A549 (cell line): ENCODE measurements around the gene GOSR2. TPM values are rescaled to one million over a fixed set of nuclear protein-coding genes. Genes with fewer than 3 reads are reported as not detected.

Experiments used
- ATAC-seq, 2 experiments: fragments of 200-7000 bp in 1 of 2; fragments of >200 bp in 1 of 2; cut with Nextera tagmentation in 1 of 2; cut with Tn5 transposase in 1 of 2; 3 replicates each; pipeline versions ENCODE4 v1.8.0 to v1.9.1; 2018 to 2020; ENCODE audit warnings: mild to moderate bottlenecking in 1 of 2, moderate library complexity in 1 of 2
- CTCF ChIA-PET: fragments of 300-600 bp; sonication (Branson Sonifier 250); formaldehyde crosslinking; extraction: SDS; loops from one replicate; lab custom pipeline; 2021; ENCODE audit warnings: antibody characterized with exemption, inconsistent platforms; lab: Yijun Ruan, JAX
- POLR2A ChIA-PET: fragments of 350-600 bp; formaldehyde crosslinking; extraction: SDS; loops from one replicate; lab custom pipeline; 2021; ENCODE audit warnings: antibody characterized with exemption, inconsistent platforms; lab: Yijun Ruan, JAX
- DNase-seq, 2 experiments: peaks; one replicate each; pipeline versions ENCODE4 v3.0.0 to v3.0.0-alpha.2; 2011 to 2016; ENCODE audit warnings: low read depth in 1 of 2, low spot score in 1 of 2
- FAIRE-seq: peaks from 2 replicates; lab custom pipeline; 2011; peaks lifted over from hg19 to GRCh38; lab: Jason Lieb, UNC
- H3K27ac ChIP-seq, 2 experiments: fragments of >200 bp; sonication (Bioruptor Twin); formaldehyde crosslinking; 3 replicates each; pipeline ENCODE4 v1.5.1; 2016 to 2017
- H3K4me1 ChIP-seq: fragments of >200 bp; sonication (Bioruptor Twin); formaldehyde crosslinking; 3 replicates; pipeline ENCODE4 v1.6.1; 2016
- H3K4me2 ChIP-seq: fragments of >200 bp; sonication (Bioruptor Twin); formaldehyde crosslinking; 3 replicates; pipeline ENCODE4 v1.6.1; 2016
- H3K4me3 ChIP-seq: fragments of >200 bp; sonication (Bioruptor Twin); formaldehyde crosslinking; 3 replicates; pipeline ENCODE4 v1.5.1; 2016
- H3K9me3 ChIP-seq: fragments of >200 bp; sonication (Bioruptor Twin); formaldehyde crosslinking; 3 replicates; pipeline ENCODE4 v1.6.1; 2016
- BHLHE40 ChIP-seq: IDR thresholded peaks from 2 replicates; pipeline ENCODE4 v1.6.1; 2012; ENCODE audit warnings: low read depth, low read length, inconsistent platforms
- CBX2 ChIP-seq: fragments of 200-600 bp; sonication (generic); IDR thresholded peaks from 2 replicates; pipeline ENCODE4 v1.6.1; 2016; ENCODE audit warnings: low read depth, mild to moderate bottlenecking, borderline replicate concordance
- CBX8 ChIP-seq: fragments of 200-600 bp; sonication (generic); IDR thresholded peaks from 2 replicates; pipeline ENCODE4 v1.6.1; 2016
- CEBPB ChIP-seq, 2 experiments: fragments of >200 bp in 1 of 2; sonication (Bioruptor Twin) in 1 of 2; formaldehyde crosslinking in 1 of 2; IDR thresholded peaks; 2 replicates each; pipeline ENCODE4 v1.6.1; 2012 to 2016
- CHD2 ChIP-seq: fragments of 150-350 bp; IDR thresholded peaks from 2 replicates; pipeline ENCODE4 v1.6.1; 2014; ENCODE audit warnings: low read length; ENCODE audit not compliant: partially characterized antibody
- CHD4 ChIP-seq: fragments of 200-600 bp; sonication (generic); IDR thresholded peaks from 2 replicates; pipeline ENCODE4 v1.6.1; 2016; ENCODE audit warnings: antibody characterized with exemption, mild to moderate bottlenecking, borderline replicate concordance
- FOSL2 ChIP-seq, 2 experiments: fragments of 450-650 bp in 1 of 2; fragments of >200 bp in 1 of 2; sonication (Bioruptor Twin) in 1 of 2; formaldehyde crosslinking; IDR thresholded peaks; 2 replicates each; pipeline versions ENCODE4 v1.5.0 to v1.6.1; 2016 to 2020; ENCODE audit warnings: mild to moderate bottlenecking in 1 of 2, moderate library complexity in 1 of 2
- HDAC2 ChIP-seq: fragments of 200-600 bp; sonication (generic); IDR thresholded peaks from 2 replicates; pipeline ENCODE4 v1.6.1; 2016
- KDM1A ChIP-seq: fragments of 200-600 bp; sonication (generic); IDR thresholded peaks from 2 replicates; pipeline ENCODE4 v1.6.1; 2016; ENCODE audit warnings: low read depth, mild to moderate bottlenecking
- KDM5A ChIP-seq: fragments of 200-600 bp; sonication (generic); IDR thresholded peaks from 2 replicates; pipeline ENCODE4 v1.6.1; 2016; ENCODE audit warnings: antibody characterized with exemption, mild to moderate bottlenecking
- MAFK ChIP-seq: fragments of 450-650 bp; IDR thresholded peaks from 2 replicates; pipeline ENCODE4 v1.6.1; 2014; ENCODE audit not compliant: partially characterized antibody
- MAZ ChIP-seq: fragments of 150-350 bp; IDR thresholded peaks from 2 replicates; pipeline ENCODE4 v1.6.1; 2014; ENCODE audit warnings: antibody characterized with exemption, low read depth, low read length, borderline replicate concordance
- NPAS2 ChIP-seq: fragments of 250-450 bp; sonication (Bioruptor Pico); IDR thresholded peaks from 2 replicates; pipeline ENCODE4 v1.8.0; 2022; ENCODE audit warnings: mild to moderate bottlenecking, moderate library complexity, borderline replicate concordance
- NR3C1 ChIP-seq: fragments of >200 bp; sonication (Bioruptor Twin); formaldehyde crosslinking; IDR thresholded peaks from 3 replicates; pipeline ENCODE4 v1.6.1; 2017
- PHF8 ChIP-seq: fragments of 200-600 bp; sonication (generic); IDR thresholded peaks from 2 replicates; pipeline ENCODE4 v1.6.1; 2016; ENCODE audit warnings: low read depth, mild to moderate bottlenecking, antibody characterized with exemption, moderate library complexity, borderline replicate concordance
- POLR2A ChIP-seq: IDR thresholded peaks from 2 replicates; pipeline ENCODE4 v1.6.1; 2012; ENCODE audit warnings: mild to moderate bottlenecking, low read length
- SREBF2 ChIP-seq: fragments of 450-650 bp; IDR thresholded peaks from 2 replicates; pipeline ENCODE4 v1.6.1; 2014; ENCODE audit warnings: mild to moderate bottlenecking, moderate library complexity
- TP53 ChIP-seq: fragments of 250-450 bp; sonication (Bioruptor Pico); IDR thresholded peaks from 2 replicates; pipeline ENCODE4 v1.5.0; 2021; ENCODE audit warnings: mild to moderate bottlenecking, moderate library complexity
- ZC3H11A ChIP-seq: fragments of 450-650 bp; IDR thresholded peaks from 2 replicates; pipeline ENCODE4 v1.6.1; 2014; ENCODE audit warnings: antibody characterized with exemption, mild to moderate bottlenecking
- ZFP36 ChIP-seq: fragments of 450-650 bp; IDR thresholded peaks from 2 replicates; pipeline ENCODE4 v1.6.1; 2014; ENCODE audit warnings: borderline replicate concordance; ENCODE audit not compliant: partially characterized antibody
- ZSCAN20 ChIP-seq: fragments of 250-450 bp; sonication (Bioruptor Pico); IDR thresholded peaks from 2 replicates; pipeline ENCODE4 v1.8.0; 2022; ENCODE audit warnings: mild to moderate bottlenecking, moderate library complexity
- WGBS: methylation state at CpG from one replicate; pipeline ENCODE4 v1.1.6; 2017; ENCODE audit errors: missing lambda C conversion rate; 5-methylcytosine and 5-hydroxymethylcytosine counted together
- polyA plus RNA-seq, 4 experiments: library from polyadenylated mRNA; depleted of rRNA in 3 of 4; stranded (reverse); fragments of >200 nt; fragmentation: RNase III in 1 of 4; extraction: RNeasy Plus Mini Kit Qiagen cat#74134 plus additional on column Dnase treatment in 1 of 4; gene quantifications; 2 replicates in 3 of 4; 3 replicates in 1 of 4; pipeline ENCODE4 v1.2.3, GENCODE V29; 2011 to 2017
- TF ChIP-seq, protein P1 (sequence below): fragments of 250-450 bp; sonication (Bioruptor Pico); IDR thresholded peaks from 2 replicates; pipeline ENCODE4 v1.5.0; 2020; ENCODE audit warnings: low read depth, mild to moderate bottlenecking, moderate library complexity
- TF ChIP-seq, protein P2 (sequence below): fragments of >200 bp; sonication (Bioruptor Twin); formaldehyde crosslinking; IDR thresholded peaks from 2 replicates; pipeline ENCODE4 v1.6.1; 2016
- TF ChIP-seq, protein P3 (sequence below): fragments of 150-350 bp; IDR thresholded peaks from 2 replicates; pipeline ENCODE4 v1.6.1; 2014; ENCODE audit warnings: low read depth, mild to moderate bottlenecking, low read length
- TF ChIP-seq, protein P4 (sequence below): fragments of >200 bp; sonication (Bioruptor Twin); formaldehyde crosslinking; IDR thresholded peaks from 3 replicates; pipeline ENCODE4 v1.5.1; 2016

Gene GOSR2
- polyA plus RNA-seq, 2 of the 4 experiments (the other 2 are of a cell fraction), result 36.9 to 68.3 TPM

DNA sequence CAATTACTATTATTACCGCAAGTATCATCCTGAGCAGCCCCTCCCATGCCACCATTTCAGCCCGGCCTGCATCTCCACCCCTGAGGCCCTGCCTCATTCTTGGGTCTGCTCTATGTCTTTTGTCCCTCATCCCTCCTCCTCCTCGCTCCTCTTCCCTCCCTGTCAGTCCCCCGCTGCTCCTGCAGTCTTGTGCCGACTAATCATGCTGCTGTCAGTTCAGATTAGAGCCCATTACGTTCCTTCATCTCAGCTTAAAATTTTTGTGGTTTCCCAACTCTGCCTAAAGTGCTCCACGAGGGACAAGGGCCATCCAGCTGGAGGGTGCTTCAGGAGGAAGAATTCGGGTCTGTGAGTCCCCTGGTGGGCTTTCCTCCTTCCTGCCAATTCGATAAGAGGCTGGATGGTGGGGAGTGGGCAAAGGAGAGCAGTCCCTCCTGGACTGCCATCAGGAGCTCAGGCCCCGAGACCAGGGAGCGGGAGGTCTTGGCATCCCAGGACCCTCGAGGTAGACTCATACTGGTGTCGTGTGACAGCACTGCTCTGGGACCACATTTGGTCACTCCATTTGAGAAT, 32.9 kb upstream of the GOSR2 start:
- H3K4me1 ChIP-seq, result no peaks in the 10 kb centered on the region
- CTCF ChIA-PET, result interaction anchor here (0.8 to 1.3 kb wide), 4 partner anchors 19 to 112 kb away, joined by 3 read pairs; no protein-coding TSS in a partner anchor
- TF ChIP-seq, protein P1, sequence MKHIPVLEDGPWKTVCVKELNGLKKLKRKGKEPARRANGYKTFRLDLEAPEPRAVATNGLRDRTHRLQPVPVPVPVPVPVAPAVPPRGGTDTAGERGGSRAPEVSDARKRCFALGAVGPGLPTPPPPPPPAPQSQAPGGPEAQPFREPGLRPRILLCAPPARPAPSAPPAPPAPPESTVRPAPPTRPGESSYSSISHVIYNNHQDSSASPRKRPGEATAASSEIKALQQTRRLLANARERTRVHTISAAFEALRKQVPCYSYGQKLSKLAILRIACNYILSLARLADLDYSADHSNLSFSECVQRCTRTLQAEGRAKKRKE (CRISPR knock-in tag), result no peak
- TF ChIP-seq, protein P2, sequence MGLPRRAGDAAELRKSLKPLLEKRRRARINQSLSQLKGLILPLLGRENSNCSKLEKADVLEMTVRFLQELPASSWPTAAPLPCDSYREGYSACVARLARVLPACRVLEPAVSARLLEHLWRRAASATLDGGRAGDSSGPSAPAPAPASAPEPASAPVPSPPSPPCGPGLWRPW, result no peak
- TF ChIP-seq ZC3H11A, result no peak
- TF ChIP-seq CBX8, result no peak
- TF ChIP-seq CBX2, result no peak
- TF ChIP-seq ZSCAN20 (CRISPR knock-in tag), result no peak
- TF ChIP-seq MAFK, result no peak
- TF ChIP-seq HDAC2, result no peak
- TF ChIP-seq CHD4, result no peak
- no peak for TF ChIP-seq SREBF2
- no peak for TF ChIP-seq TP53
- no peak for TF ChIP-seq MAZ
- no peak for TF ChIP-seq NR3C1
- TF ChIP-seq KDM5A, result no peak
- TF ChIP-seq NPAS2, result no peak
- TF ChIP-seq, all 56 proteins: peak for 0
- DNase-seq, result no peak
- POLR2A ChIA-PET, result no interaction called here
- FAIRE-seq, result no peak
- Histone ChIP-seq H3K9me3 (no peaks in the 10 kb centered on the region), H3K27ac (no peak overlapping the region), H3K4me3 (no peak overlapping the region), H3K4me2 (no peak overlapping the region)
- WGBS, result 50% methylated on average over 13 of the region's 13 CpGs
- ATAC-seq, result no peak

DNA sequence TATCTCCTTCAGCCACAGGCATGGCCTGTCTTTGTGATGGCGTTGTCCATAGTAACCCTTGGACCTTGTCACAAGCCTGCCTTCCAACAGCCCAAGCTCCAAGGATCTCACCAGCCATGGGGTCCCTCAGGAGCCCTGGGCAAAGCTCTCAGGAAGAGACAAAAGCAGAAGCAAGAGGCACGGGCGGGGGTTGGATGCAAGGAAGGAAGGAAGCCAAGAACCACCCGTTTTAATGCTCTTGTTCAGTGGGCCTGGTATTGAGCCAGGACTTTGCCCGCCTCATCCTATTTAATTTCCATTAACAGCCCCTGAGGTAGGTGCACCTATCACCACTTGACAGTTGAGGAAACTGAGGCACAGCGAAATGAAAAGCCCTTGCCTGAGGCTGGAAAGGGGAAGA, 32.3 kb upstream of the GOSR2 start:
- no peaks in the 10 kb centered on the region for H3K4me1 ChIP-seq
- no peak overlapping the region for H3K4me2 ChIP-seq
- H3K9me3 ChIP-seq, result no peaks in the 10 kb centered on the region
- FAIRE-seq (no peak), DNase-seq (no peak), ATAC-seq (no peak)
- ChIA-PET CTCF (interaction anchor here (0.8 to 1.3 kb wide), 2 partner anchors 20 to 111 kb away, joined by 3 read pairs; no protein-coding TSS in a partner anchor), POLR2A (no interaction called here)
- H3K27ac ChIP-seq, result no peak overlapping the region
- H3K4me3 ChIP-seq, result no peak overlapping the region
- WGBS, result 52% methylated on average over 6 of the region's 6 CpGs
- TF ChIP-seq, protein P2, result no peak
- TF ChIP-seq, all 56 proteins: peak for 0

DNA sequence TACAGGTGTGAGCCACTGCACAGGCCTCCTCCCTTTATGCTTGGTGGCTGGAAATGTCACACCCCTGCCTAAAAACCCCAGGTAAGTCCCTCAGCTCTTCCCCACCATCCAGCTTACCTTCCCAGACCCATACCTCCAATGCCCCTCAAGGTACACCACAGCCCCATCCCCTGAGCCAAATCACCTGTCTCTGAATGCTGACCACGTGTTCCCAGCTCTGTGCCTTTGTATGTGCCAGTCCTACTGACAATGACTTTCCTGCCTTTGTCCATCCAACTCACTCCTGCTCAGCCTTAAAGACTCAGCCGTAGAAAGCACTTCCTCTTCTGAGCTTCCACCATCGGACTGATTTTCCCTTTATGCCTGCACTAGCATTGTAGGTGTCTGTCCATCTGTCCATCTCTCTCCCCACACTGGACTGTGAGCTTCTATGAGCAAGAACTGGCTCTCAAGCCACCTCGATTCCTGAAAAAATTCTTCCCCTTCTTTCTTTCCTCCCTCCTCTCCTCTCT, 30.7 kb upstream of the GOSR2 start:
- FAIRE-seq (no peak), ATAC-seq (no peak), DNase-seq (no peak)
- Histone ChIP-seq H3K4me1 (no peaks in the 10 kb centered on the region), H3K9me3 (no peaks in the 10 kb centered on the region), H3K27ac (no peak overlapping the region), H3K4me3 (no peak overlapping the region), H3K4me2 (no peak overlapping the region)
- WGBS, result 16% methylated on average over 4 of the region's 4 CpGs
- ChIA-PET CTCF (interaction anchor here (2.3 kb wide), 1 partner anchor 51 kb away, joined by 8 read pairs; no protein-coding TSS in a partner anchor), POLR2A (no interaction called here)
- TF ChIP-seq, protein P3, sequence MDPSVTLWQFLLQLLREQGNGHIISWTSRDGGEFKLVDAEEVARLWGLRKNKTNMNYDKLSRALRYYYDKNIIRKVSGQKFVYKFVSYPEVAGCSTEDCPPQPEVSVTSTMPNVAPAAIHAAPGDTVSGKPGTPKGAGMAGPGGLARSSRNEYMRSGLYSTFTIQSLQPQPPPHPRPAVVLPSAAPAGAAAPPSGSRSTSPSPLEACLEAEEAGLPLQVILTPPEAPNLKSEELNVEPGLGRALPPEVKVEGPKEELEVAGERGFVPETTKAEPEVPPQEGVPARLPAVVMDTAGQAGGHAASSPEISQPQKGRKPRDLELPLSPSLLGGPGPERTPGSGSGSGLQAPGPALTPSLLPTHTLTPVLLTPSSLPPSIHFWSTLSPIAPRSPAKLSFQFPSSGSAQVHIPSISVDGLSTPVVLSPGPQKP, result no peak
- TF ChIP-seq PHF8 (no peak), BHLHE40 (no peak), SREBF2 (no peak), ZFP36 (no peak), MAZ (no peak), FOSL2 (IDR thresholded peaks at IDR 0.05) (no peak), FOSL2 (CRISPR knock-in tag; IDR thresholded peaks at IDR 0.05) (no peak), POLR2A (no peak), ZC3H11A (no peak), CEBPB (IDR thresholded peaks at IDR 0.05) (no peak), CBX8 (no peak), KDM1A (no peak), TP53 (no peak), CHD2 (no peak), NPAS2 (no peak)
- TF ChIP-seq, protein P4, sequence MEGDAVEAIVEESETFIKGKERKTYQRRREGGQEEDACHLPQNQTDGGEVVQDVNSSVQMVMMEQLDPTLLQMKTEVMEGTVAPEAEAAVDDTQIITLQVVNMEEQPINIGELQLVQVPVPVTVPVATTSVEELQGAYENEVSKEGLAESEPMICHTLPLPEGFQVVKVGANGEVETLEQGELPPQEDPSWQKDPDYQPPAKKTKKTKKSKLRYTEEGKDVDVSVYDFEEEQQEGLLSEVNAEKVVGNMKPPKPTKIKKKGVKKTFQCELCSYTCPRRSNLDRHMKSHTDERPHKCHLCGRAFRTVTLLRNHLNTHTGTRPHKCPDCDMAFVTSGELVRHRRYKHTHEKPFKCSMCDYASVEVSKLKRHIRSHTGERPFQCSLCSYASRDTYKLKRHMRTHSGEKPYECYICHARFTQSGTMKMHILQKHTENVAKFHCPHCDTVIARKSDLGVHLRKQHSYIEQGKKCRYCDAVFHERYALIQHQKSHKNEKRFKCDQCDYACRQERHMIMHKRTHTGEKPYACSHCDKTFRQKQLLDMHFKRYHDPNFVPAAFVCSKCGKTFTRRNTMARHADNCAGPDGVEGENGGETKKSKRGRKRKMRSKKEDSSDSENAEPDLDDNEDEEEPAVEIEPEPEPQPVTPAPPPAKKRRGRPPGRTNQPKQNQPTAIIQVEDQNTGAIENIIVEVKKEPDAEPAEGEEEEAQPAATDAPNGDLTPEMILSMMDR, result no peak
